HG02885 (cell line): ENCODE results near the gene ELK3.
"Not testable (repeated sequence)": the region's sequence is repeated elsewhere in the genome, so short reads cannot be mapped to it uniquely, and the experiment has no call there.

Experiments
- ATAC-seq: cut with Tn5 transposase; IDR thresholded peaks from one replicate; pipeline ENCODE4 v1.9.1; 2021; ENCODE audit warnings: mild to moderate bottlenecking; ENCODE audit not compliant: unreplicated experiment, poor library complexity

Gene ELK3

DNA sequence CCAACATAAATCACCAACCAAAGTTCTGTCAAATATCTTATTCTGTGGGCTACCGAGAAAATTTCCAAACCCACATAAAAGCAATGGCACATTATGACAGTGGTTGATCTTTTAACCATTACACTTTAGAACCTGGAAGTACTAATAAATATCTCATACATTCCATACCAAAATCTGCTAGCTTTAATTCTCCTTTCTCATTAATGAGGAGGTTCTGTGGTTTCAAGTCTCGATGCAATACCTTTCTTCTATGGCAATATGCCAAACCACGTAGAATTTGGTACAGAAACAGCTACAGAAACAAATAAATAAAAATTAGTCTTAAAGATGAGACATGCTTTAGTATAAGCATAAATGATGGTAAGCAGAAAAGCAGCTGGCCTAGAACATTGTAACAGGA lies 100.7 kb downstream of the ELK3 start:
- ATAC-seq: no peak

DNA sequence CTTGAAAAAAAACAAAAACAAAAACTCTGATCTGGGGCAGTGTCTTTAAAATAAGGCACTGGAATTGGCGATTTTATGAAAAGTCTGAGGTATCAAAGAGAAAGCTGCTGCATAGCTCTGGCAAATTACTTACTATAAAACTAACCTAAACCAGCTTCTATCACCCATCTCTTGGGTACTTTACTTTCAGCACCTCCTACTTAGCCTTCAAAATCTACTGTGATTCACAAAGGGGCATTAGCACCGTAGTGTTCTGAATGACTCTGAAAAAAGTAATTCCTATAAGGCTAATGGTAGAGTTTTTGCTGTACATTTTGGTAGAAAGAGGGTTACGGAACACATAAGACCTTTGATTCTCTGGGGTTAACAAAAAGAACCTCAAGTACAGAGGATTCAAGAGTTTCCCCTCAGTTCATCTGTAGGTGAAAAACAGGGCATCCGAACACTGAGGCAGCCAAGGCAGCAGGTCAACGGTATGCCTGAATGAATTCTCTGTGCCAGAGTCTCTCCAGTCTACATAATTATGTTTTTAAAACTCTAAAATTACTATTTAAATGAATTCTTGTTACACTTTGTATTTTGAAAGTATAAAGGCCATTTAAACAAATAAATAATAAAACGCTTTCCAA lies 101.5 kb downstream of the ELK3 start:
- no peak for ATAC-seq

DNA sequence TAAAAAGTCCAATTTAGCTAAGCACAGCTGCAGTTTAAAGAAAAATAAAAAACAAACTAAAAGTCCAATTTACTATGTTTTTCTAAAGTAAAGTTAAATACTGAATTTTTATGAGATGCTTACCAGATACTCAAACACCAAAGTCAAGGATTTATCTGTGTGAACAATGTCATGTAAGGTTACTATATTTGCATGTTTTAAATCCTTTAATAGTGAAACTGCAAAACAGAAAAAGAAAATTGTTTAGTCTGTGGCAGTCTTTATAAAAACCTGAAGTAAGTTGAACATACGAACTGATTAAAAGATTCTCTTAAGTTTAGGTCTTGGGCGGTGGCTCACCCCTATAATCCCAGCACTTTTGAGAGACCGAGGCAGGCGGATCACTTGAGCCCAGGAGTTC lies 103.3 kb downstream of the ELK3 start:
- ATAC-seq: no peak

DNA sequence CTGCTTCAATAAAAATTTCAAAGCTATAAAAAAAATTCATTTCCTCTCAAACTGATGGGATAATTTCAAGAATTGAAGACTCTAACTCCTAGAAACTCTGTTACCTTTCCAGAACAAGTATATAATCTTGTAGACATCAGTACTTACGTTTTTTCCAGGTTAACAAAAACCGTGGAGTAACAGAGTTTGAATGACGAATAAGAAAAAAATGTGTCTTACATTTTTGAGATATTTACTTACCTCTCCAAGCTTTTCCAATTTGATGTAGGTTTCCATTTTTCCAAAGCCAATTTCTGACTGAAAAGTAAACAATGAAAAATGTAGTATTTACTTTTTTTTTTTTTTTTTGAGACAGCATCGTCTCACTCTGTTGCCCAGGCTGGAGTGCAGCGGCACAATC lies 105.9 kb downstream of the ELK3 start:
- ATAC-seq: no peak

DNA sequence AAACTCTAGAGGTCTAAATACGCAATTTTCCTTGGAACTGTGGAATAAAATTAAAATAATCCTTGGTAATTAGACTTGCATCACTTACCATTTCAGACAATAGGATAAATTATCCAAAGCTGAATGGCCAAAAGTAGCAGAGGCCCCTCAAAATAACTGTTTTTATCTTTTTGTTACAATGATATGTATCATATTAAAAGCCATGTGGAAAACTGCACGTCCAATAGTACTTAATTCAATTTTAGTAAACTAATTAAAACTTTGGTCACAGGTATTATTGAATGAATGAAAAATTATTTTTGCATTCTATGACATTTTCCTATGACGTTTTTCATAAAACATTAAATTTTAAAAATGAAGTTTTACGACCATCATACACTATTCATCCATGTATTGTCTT lies 107.6 kb downstream of the ELK3 start:
- ATAC-seq: no peak

DNA sequence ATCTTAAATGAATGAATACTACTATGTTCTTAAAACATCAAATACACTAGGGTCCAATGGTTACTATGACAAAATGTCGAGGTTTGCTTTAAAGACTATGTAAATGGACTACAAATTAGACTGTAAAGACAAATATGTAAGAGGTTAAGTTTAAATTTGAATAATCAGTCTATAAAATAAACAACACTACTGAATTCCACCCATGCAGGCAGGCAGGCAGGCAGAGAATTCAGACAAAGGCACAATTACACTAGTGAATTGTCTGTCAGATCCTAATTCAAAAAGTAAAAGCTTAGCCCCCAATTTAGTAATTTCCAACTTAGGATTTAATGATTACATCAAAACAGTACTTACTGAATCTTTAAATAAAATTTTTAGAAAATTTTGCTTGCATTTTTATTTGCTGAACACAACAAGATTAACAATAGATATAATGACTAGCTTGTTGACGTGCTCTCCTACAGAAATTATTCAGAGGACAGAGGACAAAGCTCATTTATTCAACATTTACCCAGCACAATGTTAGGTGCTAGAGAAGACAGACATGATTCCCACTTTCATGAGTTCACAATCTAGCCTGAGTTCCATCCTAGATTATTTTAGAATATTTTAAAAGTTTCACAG lies 108.6 kb downstream of the ELK3 start:
- no peak for ATAC-seq

DNA sequence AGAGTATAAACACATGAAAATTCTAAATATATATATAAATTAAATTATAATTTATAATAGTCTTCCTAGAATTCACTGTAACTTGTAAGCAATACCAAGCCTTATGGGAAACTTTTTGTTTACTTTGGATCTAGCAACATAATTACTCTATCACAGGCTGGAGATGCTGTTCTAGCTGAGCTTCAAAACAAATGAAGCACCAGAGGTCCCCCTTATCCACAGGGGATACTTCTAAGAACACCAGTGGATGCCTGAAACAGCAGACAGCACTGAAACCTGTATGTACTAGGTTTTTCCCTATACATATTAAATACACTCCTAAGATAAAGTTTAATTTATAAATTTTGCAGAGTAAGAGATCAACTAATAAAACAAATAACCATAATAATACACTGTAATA lies 109.5 kb downstream of the ELK3 start:
- ATAC-seq: no peak

DNA sequence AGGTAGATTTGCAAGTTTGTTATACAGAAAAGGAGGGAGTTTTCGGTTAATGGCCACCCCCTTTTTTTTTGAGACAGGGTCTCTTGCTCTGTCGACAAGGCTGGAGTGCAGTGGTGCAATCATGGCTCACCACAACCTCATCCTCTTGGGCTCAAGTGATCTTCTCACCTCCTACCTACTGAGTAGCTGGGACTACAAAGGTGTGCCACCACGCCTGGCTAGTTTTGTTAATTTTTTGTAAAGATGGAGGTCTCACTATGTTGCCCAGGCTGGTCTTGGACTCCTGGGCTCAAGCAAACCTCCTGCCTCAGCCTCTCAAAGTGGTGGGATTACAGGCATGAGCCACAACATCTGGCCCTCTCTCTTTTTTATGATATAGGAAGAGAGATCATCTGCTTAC lies 111.5 kb downstream of the ELK3 start:
- no peak for ATAC-seq

DNA sequence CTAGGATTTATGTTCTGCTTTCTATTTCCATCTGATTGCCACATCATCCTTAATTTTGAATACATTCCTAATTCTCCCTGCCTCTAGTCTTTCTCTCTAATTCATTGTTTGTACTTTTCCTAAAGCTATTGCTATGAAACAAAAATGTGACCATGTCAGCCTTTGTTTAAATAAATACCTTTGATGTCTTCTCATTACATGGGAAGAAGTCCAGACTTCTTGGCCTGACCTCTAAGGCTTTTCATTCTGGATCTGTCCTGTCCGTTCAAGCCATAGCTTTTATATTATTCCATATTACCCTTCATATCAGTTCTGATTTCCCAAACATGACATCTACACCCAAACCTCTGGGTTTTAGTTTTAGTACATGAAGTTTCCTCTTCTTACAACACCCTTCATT lies 114.7 kb downstream of the ELK3 start:
- no peak for ATAC-seq

DNA sequence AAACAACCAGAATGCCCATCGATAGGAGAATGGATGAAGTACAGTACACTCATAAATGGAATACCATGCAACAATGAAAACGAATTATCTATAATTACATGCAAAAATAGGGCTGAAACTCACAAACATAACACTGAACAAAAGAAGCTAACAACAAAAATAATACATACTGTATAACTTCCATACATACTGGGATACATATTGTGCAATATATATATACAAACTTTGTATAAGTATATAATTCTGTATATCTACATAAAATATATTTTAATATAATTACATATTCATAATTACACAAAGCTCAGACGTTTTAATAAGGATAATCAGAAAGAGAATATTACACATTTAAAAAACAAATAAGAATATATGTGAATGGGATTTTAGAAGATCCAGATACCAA lies 115.9 kb downstream of the ELK3 start:
- ATAC-seq: no peak

DNA sequence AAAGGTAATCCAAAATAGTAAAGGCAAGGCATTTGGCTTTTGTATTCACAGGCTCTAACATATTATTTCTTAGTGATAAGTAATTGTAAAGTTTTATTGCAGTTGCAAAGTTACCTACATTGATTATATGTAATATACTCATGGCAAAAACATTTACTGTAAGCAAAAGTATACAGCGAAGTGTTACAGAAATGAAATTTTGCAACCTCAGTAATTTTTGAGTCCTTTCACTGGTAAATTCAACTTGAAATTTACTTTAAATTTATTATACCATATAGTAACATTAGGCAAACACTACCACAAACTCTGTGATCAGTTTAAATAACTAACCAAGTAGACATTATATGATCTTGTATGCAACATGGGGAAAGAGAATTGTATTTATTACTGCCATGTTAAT lies 117.0 kb downstream of the ELK3 start:
- no peak for ATAC-seq

DNA sequence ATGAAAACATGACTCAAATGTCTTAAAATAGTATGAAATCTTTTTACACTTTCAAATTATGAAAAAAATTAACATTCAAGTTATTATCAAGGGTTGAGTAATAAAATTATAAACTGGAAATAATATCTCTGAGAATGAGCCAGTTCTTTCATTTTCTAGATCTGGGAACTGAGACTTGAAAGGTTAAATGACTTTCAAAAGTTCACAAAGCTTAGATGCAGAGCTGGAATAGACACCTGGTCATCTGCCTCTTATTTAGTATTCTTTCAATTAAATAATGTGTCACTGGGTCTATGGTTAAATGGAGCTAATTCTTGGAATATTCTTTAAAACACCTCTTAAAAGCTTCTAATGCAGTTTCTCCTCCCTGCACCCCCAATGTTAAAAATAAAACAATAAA lies 119.4 kb downstream of the ELK3 start:
- ATAC-seq: no peak

DNA sequence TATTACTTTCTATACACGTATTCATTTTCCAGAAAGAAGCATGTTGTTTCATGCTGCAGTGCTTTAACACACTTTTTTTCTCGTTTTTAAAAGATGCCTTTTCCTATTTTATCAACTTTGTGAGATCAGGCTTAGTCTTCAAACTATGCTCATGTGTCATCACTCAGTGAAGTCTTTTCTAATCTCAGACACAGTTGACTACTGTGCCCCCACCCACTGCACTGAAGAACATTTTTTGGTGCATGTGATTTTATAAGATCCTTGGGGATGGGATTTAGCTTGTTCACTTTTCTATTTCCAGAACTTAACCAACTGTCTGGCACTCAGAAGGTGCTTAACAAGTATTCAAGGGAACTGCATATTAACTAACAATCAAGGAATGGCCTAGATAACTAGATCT lies 120.5 kb downstream of the ELK3 start:
- no peak for ATAC-seq

DNA sequence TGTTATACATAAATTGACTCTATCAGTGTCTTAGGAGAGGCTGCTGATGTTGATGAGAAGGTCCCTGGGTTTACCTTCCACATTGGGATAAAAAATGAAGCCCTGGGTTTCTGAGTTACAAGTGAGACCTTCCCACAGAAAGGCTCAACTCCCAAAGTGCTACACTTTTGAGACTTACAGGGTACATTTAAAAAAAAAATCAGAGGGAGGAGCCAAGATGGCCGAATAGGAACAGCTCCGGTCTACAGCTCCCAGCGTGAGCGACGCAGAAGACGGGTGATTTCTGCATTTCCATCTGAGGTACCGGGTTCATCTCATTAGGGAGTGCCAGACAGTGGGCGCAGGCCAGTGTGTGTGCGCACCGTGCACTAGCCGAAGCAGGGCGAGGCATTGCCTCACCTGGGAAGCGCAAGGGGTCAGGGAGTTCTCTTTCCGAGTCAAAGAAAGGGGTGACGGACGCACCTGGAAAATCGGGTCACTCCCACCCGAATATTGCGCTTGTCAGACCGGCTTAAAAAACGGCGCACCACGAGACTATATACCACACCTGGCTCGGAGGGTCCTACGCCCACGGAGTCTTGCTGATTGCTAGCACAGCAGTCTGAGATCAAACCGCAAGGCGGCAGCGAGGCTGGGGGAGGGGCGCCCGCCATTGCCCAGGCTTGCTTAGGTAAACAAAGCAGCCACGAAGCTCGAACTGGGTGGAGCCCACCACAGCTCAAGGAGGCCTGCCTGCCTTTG lies 121.7 kb downstream of the ELK3 start:
- not testable (repeated sequence) for ATAC-seq

DNA sequence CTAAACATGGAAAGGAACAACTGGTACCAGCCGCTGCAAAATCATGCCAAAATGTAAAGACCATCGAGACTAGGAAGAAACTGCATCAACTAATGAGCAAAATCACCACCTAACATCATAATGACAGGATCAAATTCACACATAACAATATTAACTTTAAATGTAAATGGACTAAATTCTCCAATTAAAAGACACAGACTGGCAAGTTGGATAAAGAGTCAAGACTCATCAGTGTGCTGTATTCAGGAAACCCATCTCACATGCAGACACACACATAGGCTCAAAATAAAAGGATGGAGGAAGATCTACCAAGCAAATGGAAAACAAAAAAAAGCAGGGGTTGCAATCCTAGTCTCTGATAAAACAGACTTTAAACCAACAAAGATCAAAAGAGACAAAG lies 123.6 kb downstream of the ELK3 start:
- ATAC-seq: not testable (repeated sequence)
